Lower leg skin (tissue), 3 donors: ENCODE results near the gene BCL7A.

Experiments
- POLR2A ChIP-seq, 2 donors: fragments of 450-650 bp; IDR thresholded peaks; one replicate each; pipeline ENCODE4 v1.6.1; 2016 to 2017; ENCODE audit warnings: antibody characterized with exemption in 2 of 2, mild to moderate bottlenecking in 1 of 2, moderate library complexity in 1 of 2
- TF ChIP-seq, protein P1 (sequence below), 3 donors: fragments of 450-650 bp; IDR thresholded peaks; one replicate each; pipeline ENCODE4 v1.5.1; 2016; ENCODE audit warnings: antibody characterized with exemption in 3 of 3, mild to moderate bottlenecking in 3 of 3, moderate library complexity in 2 of 3

DNA sequence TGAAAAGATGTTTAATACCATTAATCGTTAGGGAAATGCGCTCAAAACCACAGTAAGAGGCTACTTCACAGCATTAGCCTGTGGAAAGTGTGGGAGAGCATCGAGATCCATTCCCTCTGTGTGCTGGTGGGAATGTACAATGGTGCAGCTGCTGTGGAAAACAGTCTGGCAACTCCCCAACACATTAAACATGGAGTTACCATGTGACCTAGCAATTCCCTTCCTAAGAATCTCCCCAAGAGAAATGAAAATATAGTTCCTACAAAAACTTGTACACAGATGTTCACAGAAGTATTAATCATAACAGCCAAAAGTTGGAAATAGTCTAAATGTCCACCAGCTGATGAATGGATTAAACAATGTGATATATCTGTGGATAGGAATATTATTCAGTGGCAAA, 80.6 kb downstream of the BCL7A start:
- TF ChIP-seq, protein P1, sequence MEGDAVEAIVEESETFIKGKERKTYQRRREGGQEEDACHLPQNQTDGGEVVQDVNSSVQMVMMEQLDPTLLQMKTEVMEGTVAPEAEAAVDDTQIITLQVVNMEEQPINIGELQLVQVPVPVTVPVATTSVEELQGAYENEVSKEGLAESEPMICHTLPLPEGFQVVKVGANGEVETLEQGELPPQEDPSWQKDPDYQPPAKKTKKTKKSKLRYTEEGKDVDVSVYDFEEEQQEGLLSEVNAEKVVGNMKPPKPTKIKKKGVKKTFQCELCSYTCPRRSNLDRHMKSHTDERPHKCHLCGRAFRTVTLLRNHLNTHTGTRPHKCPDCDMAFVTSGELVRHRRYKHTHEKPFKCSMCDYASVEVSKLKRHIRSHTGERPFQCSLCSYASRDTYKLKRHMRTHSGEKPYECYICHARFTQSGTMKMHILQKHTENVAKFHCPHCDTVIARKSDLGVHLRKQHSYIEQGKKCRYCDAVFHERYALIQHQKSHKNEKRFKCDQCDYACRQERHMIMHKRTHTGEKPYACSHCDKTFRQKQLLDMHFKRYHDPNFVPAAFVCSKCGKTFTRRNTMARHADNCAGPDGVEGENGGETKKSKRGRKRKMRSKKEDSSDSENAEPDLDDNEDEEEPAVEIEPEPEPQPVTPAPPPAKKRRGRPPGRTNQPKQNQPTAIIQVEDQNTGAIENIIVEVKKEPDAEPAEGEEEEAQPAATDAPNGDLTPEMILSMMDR (IDR thresholded peaks at IDR 0.05), result no peak
- no peak for TF ChIP-seq POLR2A (IDR thresholded peaks at IDR 0.05)
